Measurements from ENCODE around the gene CACNA1H. TPM values are rescaled to one million over a fixed set of nuclear protein-coding genes. Genes with fewer than 3 reads are reported as not detected.
"Not testable (repeated sequence)": the region's sequence is repeated elsewhere in the genome, so short reads cannot be mapped to it uniquely, and the experiment has no call there.

CACNA1H gene
- total and polyA plus RNA-seq, 2 of the 4 experiments (the other 2 are of a cell fraction) = 1.6 to 5.8 TPM

- H3K18ac ChIP-seq (ENCODE audit: low read depth, low read length); H3K79me1 ChIP-seq (ENCODE audit: low read depth in 1 of 2, low read length in 2 of 2); H3K9me1 ChIP-seq (ENCODE audit: insufficient read depth, low read length); DNase-seq; H3K27ac ChIP-seq (ENCODE audit: insufficient read depth, low read length); H3K36me3 ChIP-seq (ENCODE audit: control insufficient read depth, insufficient read depth, low read length); H4K5ac ChIP-seq (ENCODE audit: low read depth, low read length); intact Hi-C loops (cut with micrococcal nuclease); H2BK120ac ChIP-seq (ENCODE audit: low read depth, low read length); H2BK15ac ChIP-seq (ENCODE audit: low read depth, low read length); H3K23ac ChIP-seq (ENCODE audit: low read depth, low read length); H2AFZ ChIP-seq (replicated peaks; ENCODE audit: low read length, poor library complexity); H3K56ac ChIP-seq (ENCODE audit: extremely low read depth, insufficient read depth, low read length); H4K20me1 ChIP-seq (ENCODE audit: insufficient read depth, low read length); H4K8ac ChIP-seq (ENCODE audit: low read depth in 2 of 2, low read length in 2 of 2); dilution Hi-C loops (cut with HindIII; ENCODE audit: low sequenced_read_pairs, unreplicated experiment); ATAC-seq (ENCODE audit: low read depth); BruUV-seq (replicated peaks); H3K9me3 ChIP-seq (ENCODE audit: control insufficient read depth, insufficient read depth, low read length); in situ Hi-C loops (cut with MboI; ENCODE audit: low sequenced_read_pairs); H3K14ac ChIP-seq (replicated peaks; ENCODE audit: low read depth, low read length); POLR2A ChIA-PET (ENCODE audit: unreplicated experiment); H3K4ac ChIP-seq (ENCODE audit: low read depth, low read length); H4K91ac ChIP-seq (ENCODE audit: insufficient read depth, low read depth, low read length); H2AK5ac ChIP-seq (ENCODE audit: low read depth, low read length); H3K9ac ChIP-seq (ENCODE audit: low read depth, low read length); H2BK5ac ChIP-seq (ENCODE audit: low read depth, low read length, poor library complexity, severe bottlenecking); H3K4me1 ChIP-seq (ENCODE audit: control insufficient read depth, insufficient read depth, low read length); H3K4me3 ChIP-seq (ENCODE audit: insufficient read depth, low read depth, low read length); H3K4me2 ChIP-seq (ENCODE audit: low read depth, low read length); CTCF ChIA-PET; H2BK20ac ChIP-seq (ENCODE audit: low read depth, low read length): not testable (repeated sequence)
- Histone ChIP-seq H2AK9ac (replicated peaks; ENCODE audit: low read depth, low read length, poor library complexity) (peak overlapping the region; percentile 70), H3K27me3 (ENCODE audit: control insufficient read depth, insufficient read depth, low read length) (peaks cover 18% of the 10 kb centered on the region; the same call in 1 of the 2 replicates)
- 100% methylated on average over 1 of the region's 7 CpGs; no CpG with 5 or more reads in 1 of the 2 experiments for WGBS, 2 experiments (ENCODE audit: extremely low coverage in 2 of 2, insufficient read length in 1 of 2)
Observed at GRCh38 chr16:1269418-1269817, 116.5 kb downstream of the CACNA1H start.
